Smooth muscle cell (in vitro differentiated cells): Measurements from ENCODE around the gene MTPN. TPM values are rescaled to one million over a fixed set of nuclear protein-coding genes. Genes with fewer than 3 reads are reported as not detected.

ENCODE experiments used
- DNase-seq: peaks from one replicate; lab custom pipeline; 2025; ENCODE audit not compliant: unreplicated experiment; lab: John Stamatoyannopoulos, UW
- H2AFZ ChIP-seq: fragments of 200-600 bp; sonication (generic); 2 replicates; pipeline ENCODE4 v1.6.0; 2016; ENCODE audit warnings: antibody characterized with exemption, low read depth, mild to moderate bottlenecking
- H3F3A ChIP-seq: fragments of 200-600 bp; sonication (generic); 2 replicates; pipeline ENCODE4 v1.6.0; 2017; ENCODE audit warnings: antibody characterized with exemption, low read depth
- H3K27ac ChIP-seq: fragments of 200-600 bp; sonication (generic); 2 replicates; pipeline ENCODE4 v1.5.1; 2016; ENCODE audit warnings: low read depth, mild to moderate bottlenecking
- H3K27me3 ChIP-seq: fragments of 200-600 bp; sonication (generic); 2 replicates; pipeline ENCODE4 v1.6.1; 2016; ENCODE audit warnings: low read depth, mild to moderate bottlenecking
- H3K36me3 ChIP-seq: fragments of 200-600 bp; sonication (generic); 2 replicates; pipeline ENCODE4 v1.5.1; 2016; ENCODE audit warnings: low read depth
- H3K4me1 ChIP-seq: fragments of 200-600 bp; sonication (generic); 2 replicates; pipeline ENCODE4 v1.5.1; 2016; ENCODE audit warnings: low read depth
- H3K4me2 ChIP-seq: fragments of 200-600 bp; sonication (generic); 2 replicates; pipeline ENCODE4 v1.6.0; 2016; ENCODE audit warnings: mild to moderate bottlenecking
- H3K4me3 ChIP-seq: fragments of 200-600 bp; sonication (generic); 2 replicates; pipeline ENCODE4 v1.5.1; 2016; ENCODE audit warnings: mild to moderate bottlenecking
- H3K79me2 ChIP-seq: fragments of 200-600 bp; sonication (generic); 2 replicates; pipeline ENCODE4 v1.6.0; 2016; ENCODE audit warnings: low read depth, mild to moderate bottlenecking
- H3K9ac ChIP-seq: fragments of 200-600 bp; sonication (generic); 2 replicates; pipeline ENCODE4 v1.6.0; 2016; ENCODE audit warnings: low read depth
- H3K9me3 ChIP-seq: fragments of 200-600 bp; sonication (generic); replicated peaks from 2 replicates; pipeline ENCODE4 v1.5.1; 2016; ENCODE audit warnings: low read depth
- H4K20me1 ChIP-seq: fragments of 200-600 bp; sonication (generic); 2 replicates; pipeline ENCODE4 v1.6.0; 2016; ENCODE audit warnings: low read depth
- CTCF ChIP-seq: fragments of 200-600 bp; sonication (generic); IDR thresholded peaks from 2 replicates; pipeline ENCODE4 v1.5.1; 2017; ENCODE audit warnings: borderline replicate concordance, mild to moderate bottlenecking, antibody characterized with exemption; ENCODE audit not compliant: insufficient read depth, poor library complexity, severe bottlenecking
- WGBS: methylation state at CpG from one replicate; pipeline ENCODE4 v1.1.7; 2016; ENCODE audit warnings: low lambda C conversion rate; 5-methylcytosine and 5-hydroxymethylcytosine counted together
- polyA plus RNA-seq: library from polyadenylated mRNA; unstranded; fragments of >200 nt; fragmentation: Nextera tagmentation; extraction: Ambion mirVana; gene quantifications from 2 replicates; pipeline ENCODE4 v1.2.1, GENCODE V29; 2016
- total RNA-seq: library from RNA; depleted of rRNA; stranded (reverse); fragments of >200 nt; gene quantifications from 2 replicates; pipeline ENCODE4 v1.2.3, GENCODE V29; 2014

The MTPN gene
- total and polyA plus RNA-seq, 2 experiments from 2014 or later, result 36.4 to 138 TPM

GRCh38 chr7:135920478-135920877, 56.7 kb downstream of the MTPN start:
- Histone ChIP-seq H3K36me3 (no peaks in the 10 kb centered on the region), H3K4me3 (no peak overlapping the region), H3K9me3 (no peaks in the 10 kb centered on the region), H3K79me2 (no peaks in the 10 kb centered on the region), H3K4me2 (no peak overlapping the region), H3K27ac (no peak overlapping the region), H4K20me1 (no peaks in the 10 kb centered on the region), H3K9ac (no peak overlapping the region), H2AFZ (no peak overlapping the region), H3K27me3 (no peaks in the 10 kb centered on the region), H3K4me1 (no peaks in the 10 kb centered on the region), H3F3A (no peaks in the 10 kb centered on the region)
- TF ChIP-seq CTCF, result no peak
- WGBS, result 96% methylated on average over 7 of the region's 7 CpGs
- DNase-seq, result no peak

- H3F3A ChIP-seq, result no peaks in the 10 kb centered on the region
- H4K20me1 ChIP-seq, result no peaks in the 10 kb centered on the region
- no peak for DNase-seq
- H3K27me3 ChIP-seq, result no peaks in the 10 kb centered on the region
- no peaks in the 10 kb centered on the region for H3K4me1 ChIP-seq
- H3K9me3 ChIP-seq, result no peaks in the 10 kb centered on the region
- TF ChIP-seq CTCF, result no peak
- no peaks in the 10 kb centered on the region for H3K36me3 ChIP-seq
- WGBS, result 84% methylated on average over 10 of the region's 10 CpGs
- no peak overlapping the region for H3K27ac ChIP-seq
- H3K9ac ChIP-seq, result no peak overlapping the region
- H3K4me3 ChIP-seq, result no peak overlapping the region
- H3K79me2 ChIP-seq, result no peaks in the 10 kb centered on the region
- H2AFZ ChIP-seq, result no peak overlapping the region
- no peak overlapping the region for H3K4me2 ChIP-seq
Measured at GRCh38 chr7:135919071-135919841, 57.9 kb downstream of the MTPN start.

GRCh38 chr7:135918134-135918533, 59.0 kb downstream of the MTPN start:
- no peaks in the 10 kb centered on the region for H3K79me2 ChIP-seq
- no peak for TF ChIP-seq CTCF
- H3K9me3 ChIP-seq, result no peaks in the 10 kb centered on the region
- DNase-seq, result no peak
- H3K4me1 ChIP-seq, result no peaks in the 10 kb centered on the region
- no peak overlapping the region for H3K4me2 ChIP-seq
- H3F3A ChIP-seq, result no peaks in the 10 kb centered on the region
- H3K9ac ChIP-seq, result no peak overlapping the region
- H3K4me3 ChIP-seq, result no peak overlapping the region
- 91% methylated on average over 5 of the region's 5 CpGs for WGBS
- H4K20me1 ChIP-seq, result no peaks in the 10 kb centered on the region
- H3K27me3 ChIP-seq, result no peaks in the 10 kb centered on the region
- no peak overlapping the region for H3K27ac ChIP-seq
- no peak overlapping the region for H2AFZ ChIP-seq
- H3K36me3 ChIP-seq, result no peaks in the 10 kb centered on the region

GRCh38 chr7:135917721-135918120, 59.4 kb downstream of the MTPN start:
- Histone ChIP-seq H3K9me3 (no peaks in the 10 kb centered on the region), H3K27ac (no peak overlapping the region), H3K36me3 (no peaks in the 10 kb centered on the region), H4K20me1 (no peaks in the 10 kb centered on the region), H2AFZ (no peak overlapping the region), H3K79me2 (no peaks in the 10 kb centered on the region), H3K9ac (no peak overlapping the region), H3K27me3 (no peaks in the 10 kb centered on the region), H3K4me1 (no peaks in the 10 kb centered on the region), H3K4me2 (no peak overlapping the region), H3K4me3 (no peak overlapping the region), H3F3A (no peaks in the 10 kb centered on the region)
- no peak for DNase-seq
- WGBS, result 89% methylated on average over 7 of the region's 7 CpGs
- TF ChIP-seq CTCF, result no peak
